HG03571 (cell line): Measurements from ENCODE around the gene SH3GL1.

Source experiments
- ATAC-seq: cut with Tn5 transposase; IDR thresholded peaks from one replicate; pipeline ENCODE4 v1.9.1; 2021; ENCODE audit not compliant: unreplicated experiment

SH3GL1 gene

GRCh38 chr19:4320419-4320818 lies 79.9 kb downstream of the SH3GL1 start:
- no peak for ATAC-seq

- no peak for ATAC-seq
Measured at GRCh38 chr19:4319067-4319718, 81.2 kb downstream of the SH3GL1 start.

- no peak for ATAC-seq
Measured at GRCh38 chr19:4318460-4318859, 81.9 kb downstream of the SH3GL1 start.

GRCh38 chr19:4316956-4317355 lies 83.4 kb downstream of the SH3GL1 start:
- no peak for ATAC-seq

GRCh38 chr19:4313847-4314490 lies 86.4 kb downstream of the SH3GL1 start:
- ATAC-seq: no peak
